Osteoblast (primary cell): ENCODE measurements around the gene MICAL3. TPM values are rescaled to one million over a fixed set of nuclear protein-coding genes. Genes with fewer than 3 reads are reported as not detected.

Experiments used
- DNase-seq: peaks from one replicate; pipeline ENCODE4 v3.0.0; 2011; ENCODE audit warnings: low spot score, mixed read lengths; ENCODE audit not compliant: insufficient read length; ENCODE audit errors: missing footprints
- H2AFZ ChIP-seq: 2 replicates; pipeline ENCODE4 v1.6.0; 2011; ENCODE audit warnings: mild to moderate bottlenecking, low read length
- H3K27ac ChIP-seq: 2 replicates; pipeline ENCODE4 v1.5.1; 2011; ENCODE audit warnings: mild to moderate bottlenecking, low read depth, low read length, moderate library complexity
- H3K27me3 ChIP-seq: 2 replicates; pipeline ENCODE4 v1.6.0; 2012; ENCODE audit warnings: mild to moderate bottlenecking, control low read depth, inconsistent platforms, low read length, moderate library complexity; ENCODE audit not compliant: insufficient read depth
- H3K36me3 ChIP-seq: 2 replicates; pipeline ENCODE4 v1.5.1; 2011; ENCODE audit warnings: mild to moderate bottlenecking, low read length, control low read depth, moderate library complexity; ENCODE audit not compliant: insufficient read depth
- H3K4me1 ChIP-seq: 2 replicates; pipeline ENCODE4 v1.5.1; 2011; ENCODE audit warnings: mild to moderate bottlenecking, low read length, control low read depth, moderate library complexity; ENCODE audit not compliant: insufficient read depth
- H3K4me2 ChIP-seq: 2 replicates; pipeline ENCODE4 v1.6.0; 2011; ENCODE audit warnings: mild to moderate bottlenecking, low read length; ENCODE audit not compliant: insufficient read depth
- H3K4me3 ChIP-seq: fragments of 200-600 bp; sonication (generic); 3 replicates; pipeline ENCODE4 v1.5.1; 2012; ENCODE audit warnings: mild to moderate bottlenecking, low read length, inconsistent platforms; ENCODE audit not compliant: insufficient read depth
- H3K79me2 ChIP-seq: 2 replicates; pipeline ENCODE4 v1.6.0; 2012; ENCODE audit warnings: mild to moderate bottlenecking, low read length, control low read depth, inconsistent platforms; ENCODE audit not compliant: insufficient read depth
- H3K9me3 ChIP-seq: 2 replicates; pipeline ENCODE4 v1.5.1; 2011; ENCODE audit warnings: low read depth, low read length, control low read depth
- H4K20me1 ChIP-seq: 2 replicates; pipeline ENCODE4 v1.6.0; 2012; ENCODE audit warnings: mild to moderate bottlenecking, low read length, control low read depth; ENCODE audit not compliant: insufficient read depth
- total RNA-seq: library from RNA; depleted of rRNA; stranded (reverse); fragments of >200 nt; gene quantifications from 2 replicates; pipeline ENCODE4 v1.2.3, GENCODE V29; 2012
- TF ChIP-seq, protein P1 (sequence below): IDR thresholded peaks from 2 replicates; pipeline ENCODE4 v1.5.1; 2011; ENCODE audit warnings: mild to moderate bottlenecking, low read depth, low read length, moderate library complexity; ENCODE audit errors: extremely low read depth

MICAL3 gene
- total RNA-seq, 1 donor, result 35.1 TPM

DNA sequence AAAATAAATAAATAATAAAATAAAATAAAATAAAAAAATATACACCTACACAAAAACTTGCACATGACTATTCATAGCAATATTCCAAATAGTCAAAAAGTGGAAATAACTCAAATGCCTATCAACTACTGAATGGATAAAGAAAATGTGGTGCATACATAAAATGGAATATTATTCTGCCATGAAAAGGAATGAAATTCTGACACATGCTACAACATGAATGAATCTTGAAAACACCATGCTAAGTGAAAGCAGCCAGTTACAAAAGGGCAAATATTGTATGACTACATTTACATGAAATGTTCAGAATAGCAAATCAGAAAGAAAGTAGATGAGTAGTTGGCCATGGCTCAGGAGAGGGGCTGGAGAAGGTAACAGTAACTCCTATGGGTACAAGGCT lies 46.3 kb downstream of the MICAL3 start:
- H3K27me3 ChIP-seq, result no peaks in the 10 kb centered on the region
- H4K20me1 ChIP-seq, result peaks cover 9% of the 10 kb centered on the region
- H3K4me3 ChIP-seq, result no peak overlapping the region
- no peak for DNase-seq
- H3K79me2 ChIP-seq, result peaks cover 89% of the 10 kb centered on the region
- H3K27ac ChIP-seq, result no peak overlapping the region
- TF ChIP-seq, protein P1, sequence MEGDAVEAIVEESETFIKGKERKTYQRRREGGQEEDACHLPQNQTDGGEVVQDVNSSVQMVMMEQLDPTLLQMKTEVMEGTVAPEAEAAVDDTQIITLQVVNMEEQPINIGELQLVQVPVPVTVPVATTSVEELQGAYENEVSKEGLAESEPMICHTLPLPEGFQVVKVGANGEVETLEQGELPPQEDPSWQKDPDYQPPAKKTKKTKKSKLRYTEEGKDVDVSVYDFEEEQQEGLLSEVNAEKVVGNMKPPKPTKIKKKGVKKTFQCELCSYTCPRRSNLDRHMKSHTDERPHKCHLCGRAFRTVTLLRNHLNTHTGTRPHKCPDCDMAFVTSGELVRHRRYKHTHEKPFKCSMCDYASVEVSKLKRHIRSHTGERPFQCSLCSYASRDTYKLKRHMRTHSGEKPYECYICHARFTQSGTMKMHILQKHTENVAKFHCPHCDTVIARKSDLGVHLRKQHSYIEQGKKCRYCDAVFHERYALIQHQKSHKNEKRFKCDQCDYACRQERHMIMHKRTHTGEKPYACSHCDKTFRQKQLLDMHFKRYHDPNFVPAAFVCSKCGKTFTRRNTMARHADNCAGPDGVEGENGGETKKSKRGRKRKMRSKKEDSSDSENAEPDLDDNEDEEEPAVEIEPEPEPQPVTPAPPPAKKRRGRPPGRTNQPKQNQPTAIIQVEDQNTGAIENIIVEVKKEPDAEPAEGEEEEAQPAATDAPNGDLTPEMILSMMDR, result no peak
- no peaks in the 10 kb centered on the region for H3K36me3 ChIP-seq
- no peaks in the 10 kb centered on the region for H3K9me3 ChIP-seq
- peaks cover 21% of the 10 kb centered on the region for H3K4me1 ChIP-seq
- no peak overlapping the region for H3K4me2 ChIP-seq
- H2AFZ ChIP-seq, result no peak overlapping the region

DNA sequence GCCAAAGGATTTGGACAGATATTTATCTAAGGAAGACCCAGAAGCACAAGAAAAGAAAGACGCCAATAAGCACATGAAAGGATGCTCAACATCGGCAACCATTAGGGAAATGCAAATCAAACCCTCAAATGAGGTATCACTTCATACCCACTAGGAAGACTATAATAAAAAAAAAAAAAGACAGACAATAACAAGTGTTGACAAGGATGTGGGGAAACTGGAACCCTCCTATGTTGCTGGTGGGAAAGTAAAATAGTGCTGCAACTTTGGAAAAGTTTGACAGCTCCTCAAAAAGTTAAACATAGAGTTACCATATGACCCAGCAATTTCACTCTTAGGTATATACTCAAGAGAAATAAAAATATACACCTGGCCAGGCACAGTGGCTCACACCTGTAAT lies 47.0 kb downstream of the MICAL3 start:
- no peaks in the 10 kb centered on the region for H3K36me3 ChIP-seq
- DNase-seq, result no peak
- H4K20me1 ChIP-seq, result peaks cover 9% of the 10 kb centered on the region
- H3K27me3 ChIP-seq, result no peaks in the 10 kb centered on the region
- H3K4me3 ChIP-seq, result no peak overlapping the region
- no peak overlapping the region for H3K27ac ChIP-seq
- no peak overlapping the region for H3K4me2 ChIP-seq
- TF ChIP-seq, protein P1, result no peak
- peaks cover 27% of the 10 kb centered on the region for H3K4me1 ChIP-seq
- no peak overlapping the region for H2AFZ ChIP-seq
- H3K9me3 ChIP-seq, result no peaks in the 10 kb centered on the region
- peaks cover 90% of the 10 kb centered on the region for H3K79me2 ChIP-seq

DNA sequence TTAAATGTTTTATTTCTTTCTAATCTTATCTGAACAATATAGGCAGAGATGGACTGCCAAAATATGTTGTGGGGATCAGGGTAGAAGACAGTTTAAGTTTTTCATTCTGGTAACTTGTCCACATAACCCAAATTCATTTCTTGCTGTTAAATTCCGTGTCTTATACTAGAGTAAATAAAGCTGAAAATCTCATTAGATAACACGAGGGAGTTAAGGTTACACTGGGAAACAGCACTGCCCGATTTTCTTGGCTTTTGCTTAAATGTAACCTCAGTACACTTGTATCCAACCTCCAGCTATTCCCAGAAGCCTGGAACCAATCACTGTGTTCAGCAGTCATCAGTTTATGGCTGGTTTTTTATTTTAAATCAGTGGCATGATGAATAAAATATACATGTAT lies 48.2 kb downstream of the MICAL3 start:
- H3K36me3 ChIP-seq, result no peaks in the 10 kb centered on the region
- peaks cover 6% of the 10 kb centered on the region for H4K20me1 ChIP-seq
- H2AFZ ChIP-seq, result no peak overlapping the region
- H3K79me2 ChIP-seq, result peaks cover 90% of the 10 kb centered on the region
- no peak overlapping the region for H3K4me3 ChIP-seq
- TF ChIP-seq, protein P1, result no peak
- H3K4me2 ChIP-seq, result no peak overlapping the region
- H3K4me1 ChIP-seq, result peaks cover 38% of the 10 kb centered on the region
- H3K27me3 ChIP-seq, result no peaks in the 10 kb centered on the region
- H3K9me3 ChIP-seq, result no peaks in the 10 kb centered on the region
- H3K27ac ChIP-seq, result no peak overlapping the region
- DNase-seq, result no peak

DNA sequence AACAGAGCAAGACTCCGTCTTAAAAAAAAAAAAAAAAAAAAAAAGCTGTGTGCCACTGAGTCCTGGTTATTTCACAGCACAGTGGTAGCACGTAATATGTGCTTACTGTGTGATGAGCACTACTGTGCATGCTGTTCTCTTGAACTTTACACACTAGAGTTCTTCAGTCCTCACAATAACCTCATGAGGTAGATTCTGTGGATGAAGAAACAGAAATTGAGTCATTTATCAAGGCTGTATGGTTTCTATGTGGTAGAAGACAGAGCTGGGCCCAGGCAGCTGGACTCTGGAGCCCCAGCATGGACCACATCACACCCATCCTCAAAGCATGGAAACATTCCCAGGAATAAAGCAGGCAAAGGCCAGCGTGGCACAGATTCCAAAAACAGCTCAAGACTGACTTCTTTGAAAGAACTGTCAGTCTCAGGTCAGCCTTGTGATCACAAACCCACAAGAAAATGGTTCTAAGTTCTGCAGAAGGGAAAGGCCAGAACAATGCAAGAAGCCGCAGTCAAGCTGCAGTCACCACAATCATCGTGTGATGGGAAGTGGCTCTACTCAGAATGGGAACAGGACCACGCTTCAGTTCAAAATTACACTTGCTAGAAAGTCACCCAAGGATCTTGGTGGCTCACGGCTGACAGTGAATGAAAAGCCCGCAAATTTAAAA lies 49.5 kb downstream of the MICAL3 start:
- Histone ChIP-seq H3K9me3 (no peaks in the 10 kb centered on the region), H4K20me1 (peaks cover 3% of the 10 kb centered on the region), H3K4me1 (peaks cover 46% of the 10 kb centered on the region), H2AFZ (no peak overlapping the region), H3K27me3 (no peaks in the 10 kb centered on the region), H3K27ac (peak overlapping the region; percentile 84), H3K36me3 (no peaks in the 10 kb centered on the region), H3K79me2 (peaks cover 91% of the 10 kb centered on the region), H3K4me3 (no peak overlapping the region), H3K4me2 (no peak overlapping the region)
- TF ChIP-seq, protein P1, result no peak
- DNase-seq, result no peak
